CD4-positive, alpha-beta T cell (primary cell): ENCODE measurements around the gene CAMTA1. TPM values are rescaled to one million over a fixed set of nuclear protein-coding genes. Genes with fewer than 3 reads are reported as not detected.

Experiments used
- ATAC-seq: fragments of 200-7000 bp; cut with Tn5 transposase; one replicate; pipeline ENCODE4 v1.10.0; 2022; ENCODE audit warnings: mild to moderate bottlenecking; ENCODE audit not compliant: poor library complexity
- CTCF ChIA-PET: fragments of 350-600 bp; sonication (Branson Sonifier 250); formaldehyde crosslinking; loops from one replicate; lab custom pipeline; 2021; ENCODE audit warnings: antibody characterized with exemption, inconsistent platforms; lab: Charles Lee
- POLR2A ChIA-PET: fragments of 350-600 bp; sonication (Branson Sonifier 250); formaldehyde crosslinking; loops from one replicate; lab custom pipeline; 2021; ENCODE audit warnings: antibody characterized with exemption, inconsistent platforms; lab: Charles Lee
- DNase-seq, 14 experiments: peaks; one replicate each; pipeline ENCODE4 v3.0.0-alpha.2; 2013 to 2020; ENCODE audit warnings: mixed read lengths in 2 of 14
- H3K27ac ChIP-seq, 2 donors: one replicate each; pipeline versions ENCODE4 v1.5.1 to v1.7.0; 2013; ENCODE audit warnings: low read length in 2 of 2, low read depth in 1 of 2, mild to moderate bottlenecking in 1 of 2
- H3K27me3 ChIP-seq, 2 experiments: 1 replicate in 1 of 2; 2 replicates in 1 of 2; pipeline versions ENCODE4 v1.6.1 to v1.7.0; 2013; ENCODE audit warnings: low read length in 2 of 2, control low read depth in 1 of 2, mild to moderate bottlenecking in 1 of 2, moderate library complexity in 1 of 2; ENCODE audit not compliant: insufficient read depth in 2 of 2, control insufficient read depth in 1 of 2
- H3K36me3 ChIP-seq: one replicate; pipeline ENCODE4 v1.6.1; 2013; ENCODE audit warnings: low read length, control low read depth; ENCODE audit not compliant: insufficient read depth
- H3K4me1 ChIP-seq: one replicate; pipeline ENCODE4 v1.6.1; 2013; ENCODE audit warnings: low read length, control low read depth; ENCODE audit not compliant: insufficient read depth
- H3K4me3 ChIP-seq: one replicate; pipeline ENCODE4 v1.5.1; 2013; ENCODE audit warnings: mild to moderate bottlenecking, low read length, moderate library complexity
- H3K9me3 ChIP-seq, 2 experiments: 1 replicate in 1 of 2; 2 replicates in 1 of 2; pipeline versions ENCODE4 v1.6.1 to v1.7.0; 2013; ENCODE audit warnings: low read length in 2 of 2, mild to moderate bottlenecking in 2 of 2, control low read depth in 1 of 2, moderate library complexity in 1 of 2; ENCODE audit not compliant: control insufficient read depth in 1 of 2, insufficient read depth in 1 of 2
- H3K27ac Mint-ChIP-seq: one replicate; pipeline ENCODE4 v1.8.0; 2020; ENCODE audit warnings: mixed read lengths
- H3K27me3 Mint-ChIP-seq: one replicate; pipeline ENCODE4 v1.8.0; 2021; ENCODE audit warnings: mixed read lengths
- H3K36me3 Mint-ChIP-seq: one replicate; pipeline ENCODE4 v1.8.0; 2021; ENCODE audit warnings: low read depth, mixed read lengths
- H3K4me1 Mint-ChIP-seq: one replicate; pipeline ENCODE4 v1.8.0; 2021; ENCODE audit warnings: low read depth, mixed read lengths
- H3K4me3 Mint-ChIP-seq: one replicate; pipeline ENCODE4 v1.8.0; 2020; ENCODE audit warnings: mild to moderate bottlenecking, mixed read lengths
- H3K9me3 Mint-ChIP-seq: one replicate; pipeline ENCODE4 v1.8.0; 2020; ENCODE audit warnings: mixed read lengths
- CTCF ChIP-seq: fragments of 200-600 bp; IDR thresholded peaks from one replicate; pipeline ENCODE4 v1.8.0; 2022; ENCODE audit warnings: antibody characterized with exemption, mild to moderate bottlenecking
- intact Hi-C, 2 experiments: fragments of 100-400 bp; cut with DNase I in 1 of 2; cut with micrococcal nuclease in 1 of 2; formaldehyde crosslinking; loops; one replicate each; pipeline versions ENCODE4 v1.15.1 to v1.9.0; 2023 to 2025; cut with DNase I, micrococcal nuclease
- total RNA-seq, 174 experiments: library from RNA in 2 of 174; stranded (reverse) in 2 of 174; gene quantifications; one replicate each; pipeline ENCODE4 v1.2.3 and lab custom pipeline; 2021 to 2026

The CAMTA1 gene
- total RNA-seq, 2 experiments from 2014 or later, result 38.6 to 39.3 TPM

GRCh38 chr1:7366286-7366954 is 581.2 kb downstream of the CAMTA1 start:
- H3K27ac Mint-ChIP-seq, result no peak overlapping the region
- Histone ChIP-seq H3K4me3 (no peak overlapping the region), H3K4me1 (no peaks in the 10 kb centered on the region), H3K27me3 (no peaks in the 10 kb centered on the region), H3K27ac (no peak overlapping the region), H3K9me3 (no peaks in the 10 kb centered on the region), H3K36me3 (no peaks in the 10 kb centered on the region)
- H3K4me3 Mint-ChIP-seq, result no peak overlapping the region
- TF ChIP-seq CTCF, result no peak
- H3K9me3 Mint-ChIP-seq, result no peaks in the 10 kb centered on the region
- ATAC-seq (no peak), DNase-seq (no peak)
- no peaks in the 10 kb centered on the region for H3K36me3 Mint-ChIP-seq
- no peaks in the 10 kb centered on the region for H3K27me3 Mint-ChIP-seq
- CTCF ChIA-PET, result no interaction called here
- no peaks in the 10 kb centered on the region for H3K4me1 Mint-ChIP-seq
- intact Hi-C loops, result no loop called here
- POLR2A ChIA-PET, result no interaction called here

GRCh38 chr1:7366955-7367665 is 581.9 kb downstream of the CAMTA1 start:
- Mint-ChIP-seq H3K9me3 (no peaks in the 10 kb centered on the region), H3K27ac (no peak overlapping the region), H3K4me3 (no peak overlapping the region), H3K27me3 (no peaks in the 10 kb centered on the region), H3K4me1 (no peaks in the 10 kb centered on the region), H3K36me3 (no peaks in the 10 kb centered on the region)
- TF ChIP-seq CTCF, result no peak
- Histone ChIP-seq H3K27ac (no peak overlapping the region), H3K4me1 (no peaks in the 10 kb centered on the region), H3K36me3 (no peaks in the 10 kb centered on the region), H3K27me3 (no peaks in the 10 kb centered on the region), H3K9me3 (no peaks in the 10 kb centered on the region), H3K4me3 (no peak overlapping the region)
- intact Hi-C loops, result no loop called here
- ChIA-PET POLR2A (no interaction called here), CTCF (no interaction called here)
- ATAC-seq, result no peak
- no peak for DNase-seq

- Histone ChIP-seq H3K4me1 (no peaks in the 10 kb centered on the region), H3K27me3 (no peaks in the 10 kb centered on the region), H3K36me3 (no peaks in the 10 kb centered on the region), H3K27ac (no peak overlapping the region), H3K9me3 (no peaks in the 10 kb centered on the region), H3K4me3 (no peak overlapping the region)
- H3K4me1 Mint-ChIP-seq, result no peaks in the 10 kb centered on the region
- no peak overlapping the region for H3K27ac Mint-ChIP-seq
- ChIA-PET CTCF (no interaction called here), POLR2A (no interaction called here)
- no peaks in the 10 kb centered on the region for H3K36me3 Mint-ChIP-seq
- ATAC-seq, result no peak
- peaks cover 5% of the 10 kb centered on the region for H3K27me3 Mint-ChIP-seq
- TF ChIP-seq CTCF, result no peak
- DNase-seq, result no peak
- intact Hi-C loops, result no loop called here
- H3K4me3 Mint-ChIP-seq, result no peak overlapping the region
- no peaks in the 10 kb centered on the region for H3K9me3 Mint-ChIP-seq
These were observed 584.6 kb downstream of the CAMTA1 start for GRCh38 chr1:7369866-7370265.
